GM18867 (cell line): Measurements from ENCODE around the gene SLC5A5.

ENCODE experiments used
- ATAC-seq: cut with Tn5 transposase; IDR thresholded peaks from one replicate; pipeline ENCODE4 v1.9.1; 2021; ENCODE audit warnings: mild to moderate bottlenecking, moderate library complexity; ENCODE audit not compliant: unreplicated experiment

Gene SLC5A5

DNA sequence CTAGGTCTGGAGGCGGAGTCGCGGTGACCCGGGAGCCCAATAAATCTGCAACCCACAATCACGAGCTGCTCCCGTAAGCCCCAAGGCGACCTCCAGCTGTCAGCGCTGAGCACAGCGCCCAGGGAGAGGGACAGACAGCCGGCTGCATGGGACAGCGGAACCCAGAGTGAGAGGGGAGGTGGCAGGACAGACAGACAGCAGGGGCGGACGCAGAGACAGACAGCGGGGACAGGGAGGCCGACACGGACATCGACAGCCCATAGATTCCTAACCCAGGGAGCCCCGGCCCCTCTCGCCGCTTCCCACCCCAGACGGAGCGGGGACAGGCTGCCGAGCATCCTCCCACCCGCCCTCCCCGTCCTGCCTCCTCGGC lies at the start of gene SLC5A5:
Gene SLC5A5, plus strand, starts transcription at position 68 of the 373 bp plus-strand sequence. CDS start 375 bp downstream, outside the sequence.
- no peak for ATAC-seq

DNA sequence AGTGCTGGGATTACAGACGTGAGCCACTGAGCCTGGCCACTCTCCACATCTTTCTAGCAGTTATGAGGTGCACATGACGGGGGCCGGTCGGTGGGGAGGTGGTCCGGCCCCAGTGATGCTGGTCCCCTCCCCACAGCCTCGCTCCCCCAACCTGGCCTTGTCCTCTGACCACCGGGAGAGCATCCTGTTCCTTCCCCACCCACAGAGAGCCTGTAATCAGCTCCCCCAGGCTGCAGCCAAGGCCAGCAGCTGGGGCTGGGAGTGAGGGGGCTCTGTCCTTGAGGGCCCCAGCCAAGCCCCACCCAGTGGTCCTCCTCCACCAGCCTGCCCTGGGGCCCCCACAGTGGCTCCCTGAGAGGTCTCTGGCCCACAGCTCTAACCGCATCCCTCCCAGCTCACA lies 47.4 kb upstream of the SLC5A5 start:
- no peak for ATAC-seq

DNA sequence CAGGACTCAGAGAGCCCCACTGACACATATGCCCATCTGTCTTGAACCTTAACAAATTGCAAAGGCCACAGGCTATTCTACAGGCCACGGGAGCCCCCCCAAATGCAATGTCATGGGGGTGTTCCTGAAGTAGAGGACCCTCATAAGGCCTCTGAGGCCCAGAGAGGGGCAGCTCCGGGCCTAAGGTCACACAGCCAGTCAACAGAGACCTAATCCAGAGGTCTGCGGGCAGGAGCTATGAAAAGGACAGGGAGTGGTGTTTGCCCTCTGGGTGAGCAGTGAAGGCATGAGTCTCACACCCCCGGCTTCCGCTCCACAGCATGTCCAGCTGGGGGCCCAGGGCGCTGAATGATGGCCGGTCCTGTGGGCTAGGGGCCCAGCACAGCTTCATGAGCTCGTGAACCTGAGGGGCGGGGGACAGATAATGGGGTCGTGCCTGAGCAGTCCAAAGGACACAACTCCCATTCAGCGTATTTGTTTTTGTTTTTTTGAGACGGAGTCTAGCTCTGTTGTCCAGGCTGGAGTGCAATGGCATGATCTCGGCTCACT lies 45.2 kb upstream of the SLC5A5 start:
- ATAC-seq: no peak

DNA sequence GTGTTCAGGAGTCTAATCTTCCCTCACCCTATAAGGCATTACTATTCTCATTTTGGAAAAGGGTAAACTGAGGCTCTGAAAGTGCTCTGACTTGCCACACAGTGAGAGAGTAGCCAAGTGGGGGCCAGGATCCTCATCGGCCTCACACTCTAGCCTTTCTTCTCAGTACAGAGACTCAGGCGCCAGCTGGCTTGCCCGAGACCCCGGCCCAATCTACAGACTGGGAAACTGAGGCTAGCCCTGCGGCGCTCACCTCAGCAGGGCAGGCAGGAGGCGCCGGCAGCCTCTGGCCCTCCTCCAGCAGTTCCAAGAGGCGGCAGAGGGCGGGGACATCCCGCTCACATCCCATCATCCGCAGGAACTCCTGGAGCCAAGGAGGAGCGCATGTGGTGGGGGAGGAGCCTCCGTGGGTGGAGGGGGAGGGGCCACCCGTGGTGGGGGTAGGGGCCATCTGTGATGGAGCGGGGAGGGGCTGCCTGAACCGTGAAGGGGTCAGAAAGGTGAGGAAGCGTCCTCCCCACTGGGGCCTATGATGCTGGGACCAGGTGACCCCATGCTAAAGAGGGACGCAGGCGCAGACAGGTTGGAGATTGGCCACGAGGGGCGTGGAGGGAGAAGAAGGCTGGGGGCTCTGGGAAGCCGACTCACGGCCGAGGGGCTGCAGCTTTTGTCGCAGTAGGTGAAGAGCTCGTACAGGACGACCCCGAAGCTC lies 41.7 kb upstream of the SLC5A5 start:
- no peak for ATAC-seq

DNA sequence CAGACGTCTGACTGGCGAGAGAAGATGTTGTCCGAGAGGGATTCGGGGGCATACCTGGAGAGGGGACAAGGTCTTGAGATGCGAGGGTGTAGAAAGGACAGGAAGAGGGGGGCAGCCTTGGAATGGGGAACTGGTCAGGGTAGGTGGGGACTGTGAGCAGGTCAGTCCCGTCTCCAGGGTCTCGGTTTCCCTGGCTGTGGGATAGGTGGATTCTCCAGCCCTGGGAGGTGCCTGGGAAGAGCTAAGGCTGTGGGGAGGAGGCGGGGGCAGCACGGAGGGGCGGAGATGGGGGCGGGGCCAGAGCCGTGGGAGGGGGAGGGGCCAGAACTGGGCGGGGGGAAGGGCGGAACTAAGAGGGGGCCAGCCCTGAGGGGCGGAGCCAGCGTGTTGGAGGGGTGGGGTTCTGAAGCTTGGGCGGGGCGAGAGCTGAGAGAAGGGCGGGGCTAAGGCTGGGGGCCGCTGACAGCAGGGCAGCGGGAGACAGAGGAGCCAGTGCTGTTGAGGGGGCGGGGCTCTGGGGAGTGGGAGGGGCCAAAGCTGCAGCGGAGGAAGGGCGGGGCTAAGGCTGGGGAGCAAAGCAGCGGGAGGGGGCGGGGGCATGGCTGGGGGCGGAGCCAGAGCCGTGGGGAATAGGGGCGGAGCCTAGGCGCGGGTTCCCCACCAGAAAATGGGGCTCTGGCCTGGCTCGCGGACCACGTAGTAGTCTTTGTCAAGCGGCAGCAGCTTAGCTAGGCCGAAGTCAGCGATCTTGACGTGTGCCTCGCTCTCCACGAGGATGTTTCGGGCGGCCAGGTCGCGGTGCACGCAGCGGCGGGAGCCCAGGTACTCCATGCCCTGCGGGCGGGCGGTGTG lies 41.0 kb upstream of the SLC5A5 start:
- no peak for ATAC-seq

DNA sequence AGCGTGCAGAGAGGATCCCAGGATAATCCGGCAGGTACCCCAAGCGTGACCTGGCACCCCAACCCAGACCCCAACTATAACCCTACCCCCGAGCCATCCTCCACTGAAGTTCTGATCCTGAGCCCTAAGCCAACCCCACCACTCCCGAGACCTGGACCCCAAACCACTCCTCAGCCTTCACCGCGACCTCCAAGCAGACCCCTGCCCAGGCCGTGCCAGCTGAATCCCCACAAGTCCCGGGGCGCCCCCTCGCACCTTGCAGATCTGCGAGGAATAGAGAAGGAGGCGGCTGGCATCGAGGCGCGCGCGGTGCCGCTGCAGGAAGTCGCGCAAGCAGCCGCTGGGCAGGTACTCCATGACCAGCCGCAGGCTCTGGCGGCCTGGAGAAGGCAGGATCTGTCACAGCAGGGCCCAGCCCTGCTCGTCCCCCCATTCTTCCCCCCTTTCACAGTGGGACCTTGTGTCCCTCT lies 40.3 kb upstream of the SLC5A5 start:
- no peak for ATAC-seq

DNA sequence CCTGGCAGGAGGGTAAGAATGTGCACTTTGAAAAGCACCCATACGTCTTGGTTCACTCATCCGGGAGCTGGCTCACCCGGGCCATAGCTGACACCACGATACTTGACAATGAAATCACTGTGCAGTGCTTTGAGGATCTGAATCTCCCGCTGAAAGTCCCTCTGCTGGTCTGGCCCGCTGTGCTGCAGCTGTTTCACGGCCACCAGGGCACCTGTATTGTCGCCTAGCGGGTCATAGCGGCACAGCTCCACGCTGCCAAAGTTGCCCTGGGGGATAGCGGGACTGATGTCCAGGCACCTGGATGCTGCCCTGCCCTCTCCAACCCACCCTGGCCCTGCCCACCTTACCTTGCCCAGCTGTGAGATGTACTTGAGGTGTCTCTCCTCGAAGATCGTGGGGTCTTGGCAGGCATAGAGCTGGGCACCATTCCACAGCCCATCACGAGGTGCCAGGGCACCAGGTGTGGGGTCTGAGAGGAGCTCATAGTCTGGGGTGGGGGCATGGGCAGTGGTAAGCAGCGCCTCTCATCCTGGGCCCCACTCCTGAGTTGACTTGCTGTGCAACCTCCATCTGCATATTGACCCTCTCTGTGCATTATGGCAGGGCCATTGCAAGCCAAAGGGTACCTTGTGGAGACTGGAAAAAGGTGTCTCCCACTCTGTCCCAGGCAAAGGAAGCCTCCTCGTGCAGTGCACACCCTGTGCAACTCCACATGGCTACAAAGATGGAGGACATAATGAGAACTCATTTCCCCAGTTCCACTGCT lies 39.1 kb upstream of the SLC5A5 start:
- ATAC-seq: no peak

DNA sequence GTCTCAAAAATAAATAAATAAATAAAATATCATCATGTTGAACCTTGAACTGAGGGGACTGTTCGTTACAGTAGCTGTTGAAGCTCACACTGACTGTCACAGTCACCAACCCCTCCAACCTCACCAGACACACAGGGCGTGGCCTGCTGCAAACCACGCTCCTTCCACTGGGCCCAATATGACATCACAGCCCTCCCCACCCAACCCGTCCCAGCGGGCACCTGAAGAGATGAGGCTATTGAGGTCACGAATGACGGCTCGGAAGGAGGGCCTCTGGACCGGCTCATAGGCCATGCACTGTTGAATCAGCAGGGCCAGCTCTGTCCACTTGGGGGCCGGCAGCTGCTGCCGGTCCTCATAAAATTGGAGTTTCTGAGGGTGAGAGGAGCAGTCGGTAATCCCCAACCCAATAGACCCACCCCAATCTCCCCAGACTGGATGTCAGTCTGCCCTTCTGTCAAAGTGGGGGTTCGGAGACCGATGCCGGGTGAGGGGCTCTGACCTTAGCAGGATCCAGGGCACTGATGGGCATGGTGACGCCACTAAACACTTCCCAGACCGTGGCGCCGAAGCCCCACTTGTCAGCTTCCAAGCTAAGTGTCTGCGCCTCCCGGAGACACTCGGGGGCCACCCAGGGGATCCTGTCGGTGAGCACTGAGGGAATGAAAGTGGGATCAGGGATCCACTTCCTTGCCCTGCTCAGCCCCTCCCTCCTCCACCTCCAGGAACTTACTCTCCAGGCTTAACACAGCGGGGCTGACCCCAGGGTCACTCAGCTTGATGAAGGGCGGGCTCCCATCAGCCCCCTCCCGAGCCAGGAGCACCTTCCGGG lies 37.2 kb upstream of the SLC5A5 start:
- no peak for ATAC-seq

DNA sequence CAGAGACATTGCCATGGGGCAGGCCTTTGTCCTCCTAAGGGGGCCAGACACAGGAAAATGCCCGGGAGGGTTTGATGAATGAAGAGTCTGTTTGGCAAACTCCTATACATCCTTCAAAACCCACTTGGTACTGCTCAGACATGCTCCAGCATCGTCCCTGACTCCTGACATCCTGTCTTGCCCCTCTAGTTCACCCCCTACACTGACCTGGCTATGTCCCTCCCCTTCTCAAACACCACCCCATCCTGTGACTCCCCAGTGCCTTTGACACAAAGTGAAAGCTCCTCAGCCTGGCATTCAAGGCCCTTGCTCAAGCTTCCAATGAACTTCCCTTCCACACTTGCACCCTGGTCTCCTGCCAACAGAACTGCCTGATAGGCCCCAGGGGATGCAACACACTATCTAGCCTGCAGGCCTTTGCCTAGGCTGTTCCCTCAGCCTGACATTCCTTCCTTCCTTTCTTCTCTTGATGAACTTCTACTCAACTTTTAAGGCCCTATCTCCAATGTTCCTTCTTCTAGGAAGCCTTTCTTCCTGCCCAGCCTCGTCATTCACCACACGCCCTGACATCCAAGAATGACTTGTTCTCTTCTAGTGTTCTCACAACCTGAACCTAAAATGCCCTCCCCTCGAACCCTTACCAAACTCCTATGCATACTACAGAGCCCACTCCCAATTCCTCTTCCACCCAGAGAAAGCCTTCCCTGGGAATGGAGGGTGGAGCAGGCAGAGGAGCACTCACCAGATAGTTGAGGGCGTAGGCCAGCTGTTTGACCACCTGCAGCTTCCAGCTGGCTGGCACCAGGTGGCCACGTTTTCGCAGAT lies 36.4 kb upstream of the SLC5A5 start:
- ATAC-seq: no peak

DNA sequence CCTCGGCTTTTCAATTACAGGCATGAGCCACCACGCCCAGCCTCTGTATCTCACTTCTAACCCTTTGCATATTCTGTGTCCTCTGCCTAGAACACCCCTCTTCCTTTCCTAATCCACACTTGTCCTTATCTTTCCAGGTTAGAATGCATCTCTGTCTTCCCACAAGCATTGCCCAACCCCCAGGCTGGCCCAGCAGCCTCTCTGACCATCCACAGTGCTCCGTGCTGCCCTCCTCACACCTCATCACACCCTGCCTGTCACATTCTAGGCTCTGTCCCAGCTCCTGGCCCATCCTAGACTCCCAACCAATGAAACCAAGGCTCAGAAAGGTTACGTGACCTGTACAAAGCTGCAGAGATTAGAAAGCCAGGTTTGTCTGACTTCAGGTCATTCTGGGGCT lies 35.2 kb upstream of the SLC5A5 start:
- no peak for ATAC-seq

DNA sequence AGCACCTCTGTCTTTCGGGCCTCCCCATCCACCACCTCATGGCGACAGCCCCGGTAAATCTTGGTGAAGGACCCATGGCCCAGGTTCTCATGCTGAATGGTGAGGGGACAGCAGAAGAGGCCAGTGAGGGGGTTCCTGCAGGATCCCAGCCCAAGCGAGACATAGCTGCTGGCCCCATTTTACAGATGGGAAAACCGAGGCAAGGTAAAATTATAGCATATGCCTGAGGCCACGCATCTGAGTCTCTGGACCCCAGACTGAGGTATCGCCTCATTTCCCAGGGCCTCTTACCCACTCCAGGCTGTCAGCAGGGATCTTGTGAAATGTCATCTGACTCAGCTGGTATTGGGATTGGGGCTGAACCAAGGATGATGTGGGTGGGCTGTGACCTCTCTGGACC lies 33.8 kb upstream of the SLC5A5 start:
- no peak for ATAC-seq

DNA sequence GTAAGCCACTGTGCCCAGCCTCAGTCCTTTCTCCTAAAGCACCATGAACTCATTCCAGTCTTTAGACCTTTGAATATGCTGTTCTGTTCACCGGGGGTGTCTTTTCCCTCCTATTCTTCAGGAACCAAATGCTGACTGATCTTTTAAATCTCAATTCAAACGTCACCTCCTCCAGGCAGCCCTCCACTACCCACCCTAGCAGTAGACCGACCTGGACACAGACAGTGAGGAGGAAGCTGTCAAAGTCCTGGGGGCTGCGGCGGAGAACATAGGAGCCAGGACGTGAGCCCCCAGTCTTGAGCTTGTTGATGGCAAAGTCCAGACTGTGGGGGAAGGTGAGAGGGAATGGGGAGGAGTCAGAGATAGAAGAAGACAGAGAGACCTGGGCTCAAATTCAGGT lies 31.7 kb upstream of the SLC5A5 start:
- ATAC-seq: no peak

DNA sequence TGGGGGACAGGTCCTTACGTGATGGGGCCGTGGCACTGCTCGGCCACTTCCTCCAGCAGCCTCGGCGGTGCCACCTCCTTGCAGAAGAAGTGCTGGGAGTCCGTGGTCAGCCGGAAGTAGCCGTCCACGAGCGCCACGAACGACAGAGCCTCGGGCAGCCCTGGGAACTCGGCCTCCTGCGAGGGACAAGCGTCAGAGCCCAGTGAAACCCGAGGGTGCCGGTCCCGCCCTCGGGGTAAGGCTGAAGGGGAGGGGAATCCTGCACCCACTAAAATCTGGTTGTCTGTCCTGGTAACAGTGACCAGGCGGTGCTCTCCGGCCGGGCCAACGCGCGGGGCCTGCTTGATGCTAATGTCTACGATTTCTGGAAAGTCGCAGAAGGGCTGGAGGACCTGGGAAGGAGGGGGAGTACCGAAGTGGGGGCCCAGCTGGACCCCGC lies 30.4 kb upstream of the SLC5A5 start:
- no peak for ATAC-seq

DNA sequence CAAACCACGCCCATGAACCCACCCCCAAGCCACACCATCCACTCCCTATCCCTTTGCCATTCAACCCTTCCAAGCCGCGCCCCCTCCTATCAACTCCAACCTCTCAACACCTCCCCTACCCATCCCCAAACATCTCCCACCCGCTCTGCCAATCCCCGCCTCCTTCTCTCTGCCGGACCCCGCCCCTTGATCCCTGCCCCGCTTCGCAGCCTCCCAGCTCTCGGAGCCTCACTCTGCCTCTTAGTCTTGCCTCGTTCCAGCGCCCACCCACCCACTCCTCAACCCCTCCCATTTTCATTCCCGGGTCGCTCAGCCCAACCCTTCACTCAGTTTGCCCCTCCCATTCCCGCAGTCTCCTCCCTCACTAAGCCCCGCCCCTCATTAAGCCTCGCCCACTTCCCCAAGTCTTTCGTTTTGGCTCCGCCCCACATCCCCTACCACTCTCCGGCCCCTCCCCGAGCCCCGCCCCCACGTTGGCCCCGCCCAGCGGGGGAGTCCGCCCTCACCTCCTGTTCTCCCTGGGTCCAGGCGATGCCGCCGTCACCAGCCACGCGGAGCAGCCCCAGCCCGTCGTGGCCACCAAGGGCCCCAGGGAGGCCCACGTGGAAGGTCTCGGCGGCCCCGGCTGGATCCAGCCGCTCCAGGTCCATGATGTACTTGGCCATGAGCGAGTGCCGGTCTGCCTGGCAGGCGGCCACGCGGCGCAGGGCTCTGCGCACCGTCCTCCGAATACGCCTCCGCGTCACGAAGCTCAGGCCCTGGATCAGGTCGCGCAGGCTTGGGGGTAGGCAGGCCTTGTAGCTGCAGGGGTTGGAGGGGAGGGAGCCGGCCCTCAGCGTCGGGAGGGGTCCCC lies 29.7 kb upstream of the SLC5A5 start:
- ATAC-seq: no peak

DNA sequence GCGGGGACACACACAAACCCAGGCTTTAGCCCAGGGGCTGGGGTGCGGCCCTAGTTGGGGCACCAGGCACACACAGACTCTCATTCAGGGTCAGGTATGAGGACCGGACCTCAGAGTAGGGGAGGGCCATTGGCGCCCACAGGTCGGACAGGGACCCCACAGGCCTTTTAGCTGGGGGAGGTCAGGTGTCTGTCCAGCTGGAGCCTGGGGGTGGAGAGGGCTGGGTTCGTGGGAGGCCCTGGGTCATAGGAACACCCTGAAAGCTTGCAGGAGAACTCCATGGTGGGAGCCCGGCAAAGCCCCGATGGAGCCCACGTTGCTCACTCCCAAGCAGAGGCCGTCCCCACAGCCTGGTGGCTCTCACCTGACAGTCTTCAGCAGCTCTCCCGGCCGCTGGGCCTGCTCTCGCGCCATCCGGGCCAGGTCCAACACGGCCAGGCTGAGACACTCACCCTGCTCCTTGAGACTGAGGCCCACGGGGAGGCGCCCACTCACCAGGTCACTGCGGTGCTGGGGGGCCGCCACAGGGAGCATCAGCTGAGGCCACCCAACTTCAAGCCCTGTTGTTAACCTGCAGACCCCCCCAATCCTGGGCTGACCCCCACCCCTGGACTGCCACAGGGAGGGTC lies 29.0 kb upstream of the SLC5A5 start:
- no peak for ATAC-seq

DNA sequence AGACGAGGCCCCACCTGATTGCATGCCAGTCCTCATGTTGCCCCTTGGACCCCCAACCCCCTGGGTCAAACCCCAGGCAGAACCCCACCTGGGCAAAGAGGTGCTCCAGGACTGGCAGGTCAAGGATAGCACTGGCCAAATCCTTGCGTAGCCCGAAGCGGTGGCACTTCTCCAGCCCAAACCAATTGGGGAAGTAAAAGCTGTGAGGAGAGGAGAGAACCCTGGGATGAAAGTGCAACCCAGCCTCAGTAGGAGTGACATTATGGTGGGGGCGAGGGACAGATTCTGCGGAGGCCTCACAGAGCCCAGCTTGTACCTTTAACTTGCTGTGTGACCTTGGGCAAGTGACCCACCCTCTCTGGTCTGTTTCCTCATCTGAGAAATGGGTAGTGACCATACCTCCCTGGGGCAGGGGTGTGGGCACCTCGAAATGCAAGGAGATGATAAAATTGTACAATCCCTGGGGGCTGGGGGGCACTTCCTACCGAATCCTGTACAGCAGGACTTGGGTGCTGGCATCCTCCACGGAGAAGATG lies 28.4 kb upstream of the SLC5A5 start:
- no peak for ATAC-seq

DNA sequence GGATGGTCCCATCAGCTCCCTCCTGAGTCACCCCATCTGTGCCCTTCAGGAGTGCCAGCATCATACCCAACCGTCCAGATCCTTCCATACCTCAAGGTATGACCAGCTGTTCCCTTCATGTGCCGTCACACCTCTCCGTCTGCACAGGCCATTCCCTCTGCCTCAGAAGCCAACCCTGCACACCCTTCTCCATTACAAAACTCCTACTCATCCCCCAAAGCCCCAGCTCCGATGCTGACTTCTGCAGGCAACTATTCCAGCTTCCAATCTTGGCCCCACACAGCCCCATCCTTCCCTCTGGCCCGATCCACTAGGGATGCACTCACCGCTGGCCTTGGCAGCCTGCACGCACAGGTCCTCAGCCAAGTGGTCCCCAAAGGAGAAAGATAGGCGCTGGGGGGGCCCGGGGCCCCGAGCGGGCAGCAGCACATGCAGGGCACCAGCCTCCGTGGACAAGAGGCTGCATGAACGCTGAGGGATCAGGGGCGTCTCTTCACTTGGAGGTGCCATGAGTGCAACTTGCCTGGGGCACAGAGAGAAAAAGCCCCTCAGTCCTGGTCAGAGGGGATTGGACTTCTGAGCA lies 27.7 kb upstream of the SLC5A5 start:
- no peak for ATAC-seq
